AG04450 (cell line): ENCODE measurements around the gene ETV7. TPM values are rescaled to one million over a fixed set of nuclear protein-coding genes. Genes with fewer than 3 reads are reported as not detected.

ENCODE experiments used
- CTCF ChIA-PET: fragments of 300-600, 350-600 bp; formaldehyde crosslinking; extraction: SDS; loops from one replicate; lab custom pipeline; 2022; ENCODE audit warnings: antibody characterized with exemption, inconsistent platforms; lab: Charles Lee
- POLR2A ChIA-PET: fragments of 350-600 bp; formaldehyde crosslinking; extraction: SDS; loops from one replicate; lab custom pipeline; 2021; ENCODE audit warnings: antibody characterized with exemption, inconsistent platforms; lab: Yijun Ruan, JAX
- DNase-seq: peaks from one replicate; pipeline ENCODE4 v3.0.0-alpha.2; 2011; ENCODE audit warnings: low read depth, low spot score
- H3K27ac ChIP-seq: one replicate; pipeline ENCODE4 v1.5.1; 2012; ENCODE audit warnings: low read depth, low read length, control low read depth
- H3K27me3 ChIP-seq: one replicate; pipeline ENCODE4 v1.6.0; 2012; ENCODE audit warnings: low read length; ENCODE audit not compliant: control insufficient read depth, insufficient read depth
- H3K4me3 ChIP-seq: 2 replicates; pipeline ENCODE4 v1.5.1; 2011; ENCODE audit warnings: mild to moderate bottlenecking, low read depth, low read length, control low read depth
- H3K9me3 ChIP-seq: 2 replicates; pipeline ENCODE4 v1.5.1; 2012; ENCODE audit warnings: low read length; ENCODE audit not compliant: control insufficient read depth, insufficient read depth
- polyA plus RNA-seq: library from polyadenylated mRNA; depleted of rRNA; stranded (reverse); fragments of >200 nt; gene quantifications from 2 replicates; pipeline ENCODE4 v1.2.3, GENCODE V29; 2011
- TF ChIP-seq, protein P1 (sequence below): IDR thresholded peaks from 2 replicates; pipeline ENCODE4 v1.5.1; 2011; ENCODE audit warnings: low read depth, low read length, control low read depth, inconsistent platforms

The ETV7 gene
- polyA plus RNA-seq, 1 experiment = 0.41 TPM

DNA sequence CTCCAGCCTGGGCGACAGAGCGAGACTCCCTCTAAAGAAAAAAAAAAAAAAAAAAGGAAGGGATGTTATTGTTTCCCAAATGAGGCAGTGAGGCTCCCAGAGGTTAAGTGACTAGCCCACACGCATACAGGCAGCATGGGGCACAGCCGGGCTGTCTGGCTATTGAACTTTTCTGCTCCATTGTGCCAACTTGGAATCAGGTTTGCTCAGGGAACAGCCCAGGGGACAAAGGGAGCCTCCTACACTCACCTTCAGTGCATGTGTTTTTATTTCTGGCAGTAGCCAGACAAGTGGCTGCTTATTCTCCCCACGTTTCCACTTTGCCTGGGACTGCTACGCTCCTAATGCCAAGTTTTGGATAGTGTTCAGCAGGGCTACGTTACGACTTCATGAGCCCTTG lies 10.7 kb downstream of the ETV7 start:
- POLR2A ChIA-PET = no interaction called here
- peaks cover 50% of the 10 kb centered on the region for H3K27me3 ChIP-seq
- CTCF ChIA-PET = no interaction called here
- no peak overlapping the region for H3K27ac ChIP-seq
- TF ChIP-seq, protein P1, sequence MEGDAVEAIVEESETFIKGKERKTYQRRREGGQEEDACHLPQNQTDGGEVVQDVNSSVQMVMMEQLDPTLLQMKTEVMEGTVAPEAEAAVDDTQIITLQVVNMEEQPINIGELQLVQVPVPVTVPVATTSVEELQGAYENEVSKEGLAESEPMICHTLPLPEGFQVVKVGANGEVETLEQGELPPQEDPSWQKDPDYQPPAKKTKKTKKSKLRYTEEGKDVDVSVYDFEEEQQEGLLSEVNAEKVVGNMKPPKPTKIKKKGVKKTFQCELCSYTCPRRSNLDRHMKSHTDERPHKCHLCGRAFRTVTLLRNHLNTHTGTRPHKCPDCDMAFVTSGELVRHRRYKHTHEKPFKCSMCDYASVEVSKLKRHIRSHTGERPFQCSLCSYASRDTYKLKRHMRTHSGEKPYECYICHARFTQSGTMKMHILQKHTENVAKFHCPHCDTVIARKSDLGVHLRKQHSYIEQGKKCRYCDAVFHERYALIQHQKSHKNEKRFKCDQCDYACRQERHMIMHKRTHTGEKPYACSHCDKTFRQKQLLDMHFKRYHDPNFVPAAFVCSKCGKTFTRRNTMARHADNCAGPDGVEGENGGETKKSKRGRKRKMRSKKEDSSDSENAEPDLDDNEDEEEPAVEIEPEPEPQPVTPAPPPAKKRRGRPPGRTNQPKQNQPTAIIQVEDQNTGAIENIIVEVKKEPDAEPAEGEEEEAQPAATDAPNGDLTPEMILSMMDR = no peak
- H3K9me3 ChIP-seq = no peaks in the 10 kb centered on the region
- DNase-seq = no peak
- no peak overlapping the region for H3K4me3 ChIP-seq

DNA sequence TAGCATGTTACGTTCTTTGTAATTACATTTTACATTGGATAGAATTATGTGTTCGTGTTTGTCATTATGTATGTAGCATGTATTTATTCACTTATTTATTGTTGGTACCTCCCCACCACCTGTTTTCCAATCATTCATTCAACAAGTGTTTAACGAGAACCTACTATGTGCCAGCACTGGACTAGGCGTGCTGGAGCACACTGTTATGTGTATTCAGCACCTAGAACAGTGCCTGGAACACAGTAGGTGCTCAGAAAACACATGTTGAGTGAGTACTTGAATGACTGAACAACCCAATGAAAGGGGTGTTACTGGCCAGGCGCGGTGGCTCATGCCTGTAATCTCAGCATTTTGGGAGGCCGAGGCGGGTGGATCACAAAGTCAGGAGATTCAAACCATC lies 11.3 kb downstream of the ETV7 start:
- Histone ChIP-seq H3K27me3 (peaks cover 50% of the 10 kb centered on the region), H3K9me3 (no peaks in the 10 kb centered on the region; the same call in 1 of the 2 replicates), H3K27ac (no peak overlapping the region), H3K4me3 (no peak overlapping the region)
- TF ChIP-seq, protein P1 = no peak
- CTCF ChIA-PET = no interaction called here
- POLR2A ChIA-PET = no interaction called here
- DNase-seq = no peak

DNA sequence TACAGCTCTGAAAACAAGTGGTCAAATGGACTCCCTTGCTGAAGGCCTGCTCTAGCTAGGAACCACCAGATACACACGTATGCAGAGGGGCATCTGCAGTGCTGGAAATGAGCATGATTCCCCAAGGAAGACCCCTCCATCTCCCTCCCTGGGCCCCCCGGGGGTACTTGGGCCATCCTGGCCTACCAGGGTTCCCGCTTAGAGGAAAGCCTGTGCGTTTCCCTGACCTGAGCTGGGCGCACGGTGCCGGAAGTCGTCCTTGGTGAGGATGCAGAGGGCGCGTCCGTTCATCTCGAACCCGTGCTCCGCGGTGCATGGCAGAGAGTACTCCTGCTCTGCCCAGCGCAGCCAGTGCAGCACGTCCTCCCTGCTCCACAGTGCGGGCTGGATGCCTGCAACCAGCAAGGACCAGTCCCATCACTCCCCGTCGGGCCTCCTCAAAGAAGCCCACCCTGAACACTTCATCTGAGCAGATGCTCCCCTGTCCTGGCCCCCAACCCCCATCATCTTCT lies 11.8 kb downstream of the ETV7 start:
- Histone ChIP-seq H3K27me3 (peaks cover 46% of the 10 kb centered on the region), H3K4me3 (no peak overlapping the region), H3K9me3 (no peaks in the 10 kb centered on the region; the same call in 1 of the 2 replicates), H3K27ac (no peak overlapping the region)
- no peak for DNase-seq
- ChIA-PET CTCF (no interaction called here), POLR2A (no interaction called here)
- TF ChIP-seq, protein P1 = no peak

DNA sequence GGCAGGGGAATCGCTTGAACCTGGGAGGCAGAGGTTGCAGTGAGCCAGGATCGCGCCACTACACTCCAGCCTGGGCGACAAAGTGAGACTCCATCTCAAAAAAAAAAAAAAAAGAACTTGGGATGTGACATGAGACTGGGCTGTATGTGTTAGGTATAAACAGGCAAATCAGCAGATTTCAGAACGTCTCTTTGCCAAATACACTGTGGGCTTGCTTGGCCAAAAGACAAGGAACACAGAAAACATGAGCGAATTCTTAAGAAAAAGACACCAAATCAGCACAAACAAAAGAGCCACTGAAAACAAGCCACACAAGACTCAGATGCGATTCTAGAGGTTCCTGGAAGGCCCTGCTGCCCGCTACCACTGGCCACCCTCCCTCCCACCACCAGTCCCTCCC lies 12.5 kb downstream of the ETV7 start:
- H3K9me3 ChIP-seq = no peaks in the 10 kb centered on the region; the same call in 1 of the 2 replicates
- TF ChIP-seq, protein P1 = no peak
- CTCF ChIA-PET = no interaction called here
- H3K27ac ChIP-seq = no peak overlapping the region
- peaks cover 41% of the 10 kb centered on the region for H3K27me3 ChIP-seq
- no peak overlapping the region for H3K4me3 ChIP-seq
- POLR2A ChIA-PET = no interaction called here
- no peak for DNase-seq

DNA sequence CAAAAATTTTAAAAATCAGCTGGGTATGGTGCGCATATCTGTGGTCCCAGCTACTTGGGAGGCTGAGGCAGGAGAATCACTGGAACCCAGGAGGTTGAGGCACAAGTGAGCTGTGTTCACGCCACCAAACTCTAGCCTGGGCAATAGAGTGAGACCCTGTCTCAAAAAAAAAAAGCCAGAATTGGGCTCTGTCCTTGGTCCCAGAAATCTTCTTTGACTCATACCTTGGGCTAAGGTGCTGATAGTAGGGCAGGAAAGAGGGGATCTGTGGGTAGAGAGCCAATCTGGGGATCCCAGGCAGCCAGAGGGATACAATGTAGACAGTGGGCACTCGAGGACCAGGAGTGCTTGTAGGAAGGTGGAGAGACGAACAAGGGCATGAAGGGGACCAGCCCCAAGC lies 13.3 kb downstream of the ETV7 start:
- DNase-seq = no peak
- POLR2A ChIA-PET = no interaction called here
- Histone ChIP-seq H3K27me3 (peaks cover 41% of the 10 kb centered on the region), H3K4me3 (no peak overlapping the region), H3K27ac (no peak overlapping the region), H3K9me3 (no peaks in the 10 kb centered on the region; the same call in 1 of the 2 replicates)
- TF ChIP-seq, protein P1 = no peak
- CTCF ChIA-PET = interaction anchor here (1.0 to 1.5 kb wide), 2 partner anchors 12 to 14 kb away, joined by 3 to 4 read pairs; no protein-coding TSS in a partner anchor
